ENCODE data around the gene ZNF599.
"Not testable (repeated sequence)": the region's sequence is repeated elsewhere in the genome, so short reads cannot be mapped to it uniquely, and the experiment has no call there.

ZNF599 gene

DNA sequence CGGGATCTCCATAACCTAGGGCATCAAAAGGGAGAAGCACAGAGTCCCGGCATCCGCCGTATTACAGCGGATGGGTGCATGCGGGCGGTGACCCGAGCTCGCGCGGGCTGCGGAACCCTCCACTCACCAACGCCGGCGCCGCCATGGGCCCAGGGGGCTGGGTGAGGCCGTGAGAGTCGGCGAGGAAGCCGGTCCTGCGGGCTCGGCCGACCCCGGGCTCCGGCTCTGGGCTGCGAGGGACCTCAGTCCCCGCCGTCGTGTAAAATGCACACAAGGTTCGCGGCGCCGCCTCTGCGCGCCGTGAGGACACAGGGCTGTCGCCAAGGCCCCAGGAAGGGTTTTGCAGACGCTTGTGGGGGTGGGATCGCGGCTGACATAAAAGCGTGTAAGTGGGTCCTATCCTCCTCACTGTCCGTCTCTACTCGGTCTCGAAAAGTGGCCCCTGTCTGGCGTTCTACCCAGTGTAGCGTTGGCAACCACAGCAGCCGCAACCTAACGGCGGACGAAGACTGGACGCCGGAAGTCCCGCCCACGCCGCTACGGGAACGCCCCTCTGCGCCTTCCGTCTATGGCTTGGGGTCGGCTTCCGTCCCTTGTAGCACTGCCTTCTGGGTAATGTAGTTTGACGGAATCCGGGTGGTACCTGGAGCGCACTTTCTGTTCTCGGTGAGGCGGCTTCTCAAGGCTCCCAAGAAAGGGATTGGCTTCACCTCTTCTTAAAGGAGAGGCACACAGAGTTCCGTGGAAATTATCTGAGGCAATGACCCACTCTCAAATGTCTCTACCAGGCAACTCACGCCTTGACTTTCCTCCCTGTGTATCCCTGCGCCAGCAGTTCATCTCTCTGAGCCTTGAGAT lies at the start of gene ZNF599:
Gene ZNF599 (minus strand): TSS at position 519 of the 858 bp plus-strand sequence. CDS start 374 bp downstream, at position 145.
- peaks cover 16% of the 10 kb centered on the region for H3K36me3 Mint-ChIP-seq (ENCODE audit: low read depth)
- H3K27me3 Mint-ChIP-seq (ENCODE audit: low read depth): no peaks in the 10 kb centered on the region
- peak within 1 kb of the TSS; percentile 90 for H3K4me3 Mint-ChIP-seq
- peaks cover 12% of the 10 kb centered on the region for H3K4me1 Mint-ChIP-seq (ENCODE audit: low read depth)
- H3K9me3 Mint-ChIP-seq: peaks cover 39% of the 10 kb centered on the region
- peak within 1 kb of the TSS; percentile 88 for H3K27ac Mint-ChIP-seq

- H3K4me3 Mint-ChIP-seq: no peak overlapping the region
- no peaks in the 10 kb centered on the region for H3K27me3 Mint-ChIP-seq (ENCODE audit: low read depth)
- H3K4me1 Mint-ChIP-seq (ENCODE audit: low read depth): peaks cover under 1% of the 10 kb centered on the region
- H3K9me3 Mint-ChIP-seq: peaks cover 10% of the 10 kb centered on the region
- H3K36me3 Mint-ChIP-seq (ENCODE audit: low read depth): no peaks in the 10 kb centered on the region
- H3K27ac Mint-ChIP-seq: no peak overlapping the region
Observed at GRCh38 chr19:34818270-34818669, 45.3 kb upstream of the ZNF599 start.

DNA sequence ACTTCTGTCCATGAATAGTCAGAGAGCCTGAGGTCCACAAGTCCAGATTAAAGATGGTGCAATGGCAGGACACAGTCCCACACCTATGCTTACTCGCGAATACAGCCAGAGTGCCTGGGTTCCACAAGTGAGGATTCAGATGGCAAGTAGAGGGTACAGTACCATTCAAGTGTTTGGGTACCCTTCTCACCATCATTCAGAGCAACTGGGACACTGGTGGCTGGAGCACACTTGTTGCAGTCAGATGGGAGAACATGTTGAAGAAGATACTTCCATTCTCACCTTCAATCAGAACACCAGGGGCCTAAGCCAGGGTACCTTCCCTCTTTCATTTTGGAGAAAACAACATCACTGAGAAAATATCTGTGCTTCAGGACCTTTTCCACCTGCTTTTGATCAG lies 43.7 kb upstream of the ZNF599 start:
- no peaks in the 10 kb centered on the region for H3K36me3 Mint-ChIP-seq (ENCODE audit: low read depth)
- H3K27ac Mint-ChIP-seq: no peak overlapping the region
- H3K9me3 Mint-ChIP-seq: peaks cover 10% of the 10 kb centered on the region
- no peaks in the 10 kb centered on the region for H3K27me3 Mint-ChIP-seq (ENCODE audit: low read depth)
- peaks cover 3% of the 10 kb centered on the region for H3K4me1 Mint-ChIP-seq (ENCODE audit: low read depth)
- H3K4me3 Mint-ChIP-seq: no peak overlapping the region

DNA sequence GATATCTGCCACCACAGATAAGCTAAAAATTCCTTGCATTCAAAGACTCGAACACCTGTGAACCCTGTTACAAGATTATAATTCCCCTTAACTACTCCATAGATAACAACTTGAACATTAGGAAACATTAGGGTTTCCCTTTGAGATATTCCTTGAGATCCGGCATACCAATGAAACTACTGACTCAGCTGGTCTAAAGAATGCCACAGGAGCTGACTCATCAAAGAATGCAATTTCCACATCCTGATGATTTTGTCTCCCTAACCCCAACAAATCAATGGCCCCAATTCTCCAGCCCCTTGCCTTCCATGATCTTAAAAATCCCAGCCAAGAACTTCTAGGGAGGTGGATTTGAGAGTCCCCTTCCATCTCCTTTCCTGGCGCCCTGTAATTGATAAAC lies 35.6 kb upstream of the ZNF599 start:
- H3K9me3 Mint-ChIP-seq: peaks cover 24% of the 10 kb centered on the region
- no peaks in the 10 kb centered on the region for H3K27me3 Mint-ChIP-seq (ENCODE audit: low read depth)
- no peak overlapping the region for H3K27ac Mint-ChIP-seq
- no peak overlapping the region for H3K4me3 Mint-ChIP-seq
- H3K36me3 Mint-ChIP-seq (ENCODE audit: low read depth): no peaks in the 10 kb centered on the region
- H3K4me1 Mint-ChIP-seq (ENCODE audit: low read depth): peaks cover 3% of the 10 kb centered on the region

DNA sequence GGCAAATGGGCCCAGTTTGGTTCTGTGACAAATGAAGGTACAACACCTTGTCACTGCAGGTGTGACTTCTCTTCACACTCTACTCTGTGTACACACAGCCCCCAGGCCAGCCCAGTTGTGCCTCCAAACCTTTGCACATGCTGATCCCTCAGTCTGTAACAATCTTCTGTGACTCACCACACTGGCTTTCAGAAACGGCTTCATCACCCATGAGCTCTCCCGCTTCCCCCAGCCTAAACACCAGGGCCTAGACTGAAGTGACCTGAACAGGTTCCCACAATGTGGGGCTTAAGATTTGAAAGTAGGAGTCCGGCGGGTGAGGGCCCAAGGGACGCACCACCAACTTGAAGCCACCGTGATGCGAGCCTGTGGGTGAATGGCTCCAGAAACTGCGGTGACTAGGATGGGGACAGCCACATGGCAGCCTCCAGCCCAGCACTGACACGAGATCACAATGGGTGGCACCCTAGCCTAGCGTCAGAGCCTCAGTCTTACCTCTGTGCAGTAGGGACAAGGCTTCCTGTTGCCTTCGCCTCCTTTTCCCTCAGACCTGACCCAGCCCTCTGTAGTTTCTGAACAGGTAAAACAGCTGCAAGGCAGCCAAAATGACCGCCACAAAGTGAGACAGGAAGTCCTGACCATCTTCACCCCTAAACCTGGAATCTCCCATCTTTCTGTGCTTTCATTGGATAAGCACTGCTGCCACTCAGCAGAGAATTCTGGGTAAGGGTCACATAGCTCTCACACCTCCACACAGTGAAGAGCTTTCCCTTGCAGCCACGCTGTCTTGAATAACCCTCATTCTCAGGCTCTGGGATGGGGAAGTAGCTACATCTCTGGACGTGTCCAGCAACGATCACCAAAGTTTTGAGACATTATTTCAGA lies 34.2 kb upstream of the ZNF599 start:
- Mint-ChIP-seq H3K4me1 (ENCODE audit: low read depth) (no peaks in the 10 kb centered on the region), H3K9me3 (peaks cover 24% of the 10 kb centered on the region), H3K27ac (no peak overlapping the region), H3K36me3 (ENCODE audit: low read depth) (no peaks in the 10 kb centered on the region), H3K27me3 (ENCODE audit: low read depth) (no peaks in the 10 kb centered on the region), H3K4me3 (no peak overlapping the region)

DNA sequence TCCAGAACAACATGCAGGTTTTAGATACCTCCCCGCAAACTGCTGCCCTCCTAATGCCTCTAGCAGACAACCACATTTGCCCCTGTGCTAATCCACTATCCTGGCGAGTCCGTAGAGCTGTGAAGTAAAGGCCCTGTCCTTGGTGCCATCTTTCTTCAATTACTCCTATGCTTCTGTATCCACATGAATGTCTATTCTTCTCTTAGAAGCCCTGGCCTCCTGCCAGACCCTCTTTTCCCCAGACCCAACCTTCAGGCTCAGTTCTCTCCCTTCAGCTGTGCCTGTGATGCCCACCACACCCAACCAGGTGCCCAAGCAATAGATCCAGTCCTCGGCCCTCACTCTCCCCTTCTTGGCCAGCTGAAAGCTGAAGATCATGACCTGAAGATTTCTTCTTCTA lies 31.1 kb upstream of the ZNF599 start:
- Mint-ChIP-seq H3K27me3 (ENCODE audit: low read depth) (no peaks in the 10 kb centered on the region), H3K27ac (no peak overlapping the region), H3K4me1 (ENCODE audit: low read depth) (no peaks in the 10 kb centered on the region), H3K9me3 (peaks cover 25% of the 10 kb centered on the region), H3K4me3 (no peak overlapping the region), H3K36me3 (ENCODE audit: low read depth) (no peaks in the 10 kb centered on the region)

GRCh38 chr19:34796953-34797352 lies 23.9 kb upstream of the ZNF599 start:
- H3K27ac Mint-ChIP-seq; H3K36me3 Mint-ChIP-seq (ENCODE audit: low read depth); H3K4me3 Mint-ChIP-seq; H3K4me1 Mint-ChIP-seq (ENCODE audit: low read depth); H3K27me3 Mint-ChIP-seq (ENCODE audit: low read depth): not testable (repeated sequence)
- peaks cover 34% of the 10 kb centered on the region for H3K9me3 Mint-ChIP-seq

GRCh38 chr19:34794066-34794960 lies 21.3 kb upstream of the ZNF599 start:
- Mint-ChIP-seq H3K4me3 (no peak overlapping the region), H3K9me3 (peaks cover 29% of the 10 kb centered on the region), H3K27me3 (ENCODE audit: low read depth) (no peaks in the 10 kb centered on the region), H3K36me3 (ENCODE audit: low read depth) (no peaks in the 10 kb centered on the region), H3K4me1 (ENCODE audit: low read depth) (no peaks in the 10 kb centered on the region), H3K27ac (no peak overlapping the region)

- no peaks in the 10 kb centered on the region for H3K36me3 Mint-ChIP-seq (ENCODE audit: low read depth)
- no peaks in the 10 kb centered on the region for H3K27me3 Mint-ChIP-seq (ENCODE audit: low read depth)
- H3K27ac Mint-ChIP-seq: no peak overlapping the region
- H3K9me3 Mint-ChIP-seq: peaks cover 25% of the 10 kb centered on the region
- H3K4me3 Mint-ChIP-seq: no peak overlapping the region
- no peaks in the 10 kb centered on the region for H3K4me1 Mint-ChIP-seq (ENCODE audit: low read depth)
Observed at GRCh38 chr19:34793565-34793964, 20.6 kb upstream of the ZNF599 start.

- no peaks in the 10 kb centered on the region for H3K36me3 Mint-ChIP-seq (ENCODE audit: low read depth)
- H3K27me3 Mint-ChIP-seq (ENCODE audit: low read depth): no peaks in the 10 kb centered on the region
- H3K4me3 Mint-ChIP-seq: no peak overlapping the region
- H3K9me3 Mint-ChIP-seq: peaks cover 30% of the 10 kb centered on the region
- no peak overlapping the region for H3K27ac Mint-ChIP-seq
- H3K4me1 Mint-ChIP-seq (ENCODE audit: low read depth): no peaks in the 10 kb centered on the region
Observed at GRCh38 chr19:34788074-34788473, 15.1 kb upstream of the ZNF599 start.

DNA sequence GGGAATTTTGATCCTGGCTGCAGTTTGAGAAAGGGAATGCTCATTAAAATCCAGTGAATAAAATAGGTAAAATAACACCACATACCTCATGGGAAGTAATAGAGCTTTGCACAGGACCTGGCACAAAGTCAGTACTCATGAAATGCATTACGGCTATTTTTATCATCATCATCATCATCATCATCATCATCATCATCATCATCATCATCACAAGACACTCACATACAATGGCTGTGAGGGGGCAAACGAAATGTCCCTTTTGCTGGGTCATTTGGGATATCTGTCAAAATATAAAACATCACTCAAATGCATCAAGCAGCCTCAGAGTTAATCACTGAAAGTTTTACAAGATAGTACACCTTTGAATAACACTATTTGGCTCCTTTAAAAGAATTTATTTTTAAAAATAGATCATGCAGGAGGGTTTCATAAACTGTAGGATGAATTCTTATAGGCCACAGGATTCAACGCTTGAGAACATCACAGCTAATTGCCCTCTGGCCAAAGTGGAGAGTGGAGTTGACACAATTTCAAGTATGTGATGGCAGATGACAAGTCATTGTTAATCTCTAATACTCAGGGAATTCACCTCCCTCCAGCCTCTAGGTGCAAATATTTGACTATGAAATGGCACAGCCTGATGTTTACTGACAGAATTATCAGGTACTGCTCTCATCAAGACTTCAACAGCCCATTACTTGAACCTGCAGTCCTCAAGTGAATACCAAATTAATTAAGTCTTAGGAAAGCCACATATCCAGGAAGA lies 14.2 kb upstream of the ZNF599 start:
- Mint-ChIP-seq H3K27ac (no peak overlapping the region), H3K27me3 (ENCODE audit: low read depth) (no peaks in the 10 kb centered on the region), H3K4me1 (ENCODE audit: low read depth) (no peaks in the 10 kb centered on the region), H3K36me3 (ENCODE audit: low read depth) (no peaks in the 10 kb centered on the region), H3K9me3 (peaks cover 28% of the 10 kb centered on the region), H3K4me3 (no peak overlapping the region)

GRCh38 chr19:34786236-34786635 lies 13.2 kb upstream of the ZNF599 start:
- Mint-ChIP-seq H3K27me3 (ENCODE audit: low read depth) (no peaks in the 10 kb centered on the region), H3K9me3 (peaks cover 28% of the 10 kb centered on the region), H3K36me3 (ENCODE audit: low read depth) (no peaks in the 10 kb centered on the region), H3K4me1 (ENCODE audit: low read depth) (no peaks in the 10 kb centered on the region), H3K27ac (no peak overlapping the region), H3K4me3 (no peak overlapping the region)

DNA sequence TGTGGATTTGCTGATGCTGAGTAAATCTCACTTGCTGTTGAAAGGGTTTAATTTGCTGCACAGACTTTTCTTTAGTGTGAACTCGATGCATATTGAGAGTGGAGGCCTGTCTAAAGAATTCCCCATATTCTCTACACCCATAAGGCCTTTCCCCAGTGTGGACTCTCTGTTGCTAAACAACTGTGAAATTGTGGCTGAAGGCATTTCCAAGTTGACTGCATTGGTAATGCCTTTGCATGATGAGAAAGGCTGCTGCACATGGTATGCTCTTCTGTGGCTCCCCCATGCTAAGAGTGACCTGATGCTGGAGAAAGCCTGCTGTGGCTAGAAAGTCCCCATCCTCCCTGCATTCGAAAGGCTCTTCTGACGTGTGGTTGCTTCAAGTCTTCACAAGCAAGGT lies 6.6 kb upstream of the ZNF599 start:
- Mint-ChIP-seq H3K4me3 (no peak overlapping the region), H3K27ac (no peak overlapping the region), H3K9me3 (peaks cover 39% of the 10 kb centered on the region), H3K27me3 (ENCODE audit: low read depth) (no peaks in the 10 kb centered on the region), H3K36me3 (ENCODE audit: low read depth) (peaks cover 1% of the 10 kb centered on the region), H3K4me1 (ENCODE audit: low read depth) (no peaks in the 10 kb centered on the region)
